HG03354 (cell line): ENCODE results near the gene EEFSEC.

Source experiments
- ATAC-seq: cut with Tn5 transposase; IDR thresholded peaks from one replicate; pipeline ENCODE4 v1.9.1; 2021; ENCODE audit warnings: mild to moderate bottlenecking; ENCODE audit not compliant: unreplicated experiment, poor library complexity, severe bottlenecking

EEFSEC gene

DNA sequence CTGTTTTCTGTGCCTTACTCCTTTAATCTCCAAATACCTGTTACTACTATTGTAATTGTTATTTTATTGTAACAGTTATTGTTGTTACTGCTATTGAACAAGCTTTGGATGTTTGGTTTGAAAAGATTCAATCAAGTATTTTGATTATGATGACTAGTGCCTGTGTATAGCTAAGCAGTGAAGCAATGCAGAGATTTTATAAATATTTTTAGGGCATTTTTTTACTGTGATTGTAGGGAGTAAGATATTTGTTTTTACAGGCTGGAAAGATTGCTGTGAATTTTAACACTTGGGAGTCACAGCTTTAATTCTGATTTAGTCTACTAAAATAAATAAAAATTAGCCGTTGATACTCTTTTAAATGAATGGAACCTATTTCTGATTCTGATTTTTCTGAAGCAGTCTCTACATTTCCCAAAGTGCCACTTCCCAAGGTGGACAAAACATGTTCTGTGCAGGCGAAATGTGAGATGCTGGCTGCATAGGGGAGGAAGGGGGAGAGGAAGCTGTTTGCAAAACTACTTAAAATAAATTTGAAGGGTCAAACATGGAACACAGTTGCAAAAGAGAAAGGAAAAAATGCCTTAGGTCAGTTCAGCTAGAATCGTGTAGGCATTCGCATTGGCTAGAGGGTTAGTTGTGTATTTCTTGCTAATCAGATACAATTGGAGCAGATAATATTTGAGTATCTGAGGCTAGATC, 25.7 kb downstream of the EEFSEC start:
- ATAC-seq, result no peak

DNA sequence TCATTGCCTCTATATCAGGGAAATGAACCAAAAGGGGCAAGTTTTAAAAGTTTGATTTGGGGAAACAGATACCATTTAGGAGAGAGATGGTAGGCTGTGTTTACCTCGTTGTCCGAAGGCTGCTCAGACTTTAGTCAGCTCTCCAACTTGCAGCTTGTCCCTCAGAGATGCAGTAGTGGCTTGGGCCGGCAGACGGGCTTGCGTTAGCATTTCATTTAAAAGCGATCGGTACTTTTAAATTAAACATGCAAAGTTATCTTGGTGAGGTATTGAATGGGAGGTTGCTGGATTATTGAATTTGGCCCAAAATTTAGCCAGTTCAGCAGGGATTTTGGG, 26.2 kb downstream of the EEFSEC start:
- ATAC-seq, result no peak

DNA sequence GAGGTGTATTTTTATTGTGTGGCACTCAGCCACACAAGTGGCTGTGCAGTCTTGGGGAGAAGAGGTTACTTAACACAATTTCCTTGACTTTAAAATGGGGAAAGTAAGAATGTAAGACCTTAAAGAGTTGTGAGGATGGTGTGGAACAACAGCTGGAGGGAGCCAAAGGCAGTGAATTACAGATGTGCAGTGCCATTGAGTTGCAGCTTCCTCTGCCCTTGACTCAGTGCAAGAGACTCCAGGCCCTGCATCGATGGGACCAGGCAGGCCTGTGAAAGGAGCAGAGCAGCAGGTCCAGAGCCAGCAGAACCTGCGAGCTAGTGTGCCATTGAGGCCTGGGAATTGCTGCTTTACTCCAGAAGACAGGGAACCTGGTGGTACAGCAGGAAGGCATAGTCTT, 27.2 kb downstream of the EEFSEC start:
- no peak for ATAC-seq

DNA sequence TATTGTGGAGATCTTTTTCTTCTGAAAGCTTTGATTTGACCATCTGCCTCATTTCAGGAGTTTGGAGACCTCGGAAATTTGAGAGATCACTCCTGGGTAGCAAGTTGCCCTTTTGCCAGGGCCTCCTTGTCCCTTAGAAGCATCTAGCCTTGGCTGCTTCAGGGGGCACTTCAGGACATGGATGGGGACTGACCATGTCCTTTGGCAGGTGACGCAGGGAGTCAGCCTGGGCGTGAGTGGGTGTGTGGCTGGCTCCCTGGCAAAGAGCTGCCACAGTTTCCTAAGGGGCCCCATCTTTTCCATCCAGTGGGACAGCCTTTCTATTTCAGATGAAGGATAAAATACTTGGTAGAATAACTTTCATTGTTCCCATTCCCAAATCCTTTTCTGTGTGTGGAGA, 27.6 kb downstream of the EEFSEC start:
- ATAC-seq, result no peak

DNA sequence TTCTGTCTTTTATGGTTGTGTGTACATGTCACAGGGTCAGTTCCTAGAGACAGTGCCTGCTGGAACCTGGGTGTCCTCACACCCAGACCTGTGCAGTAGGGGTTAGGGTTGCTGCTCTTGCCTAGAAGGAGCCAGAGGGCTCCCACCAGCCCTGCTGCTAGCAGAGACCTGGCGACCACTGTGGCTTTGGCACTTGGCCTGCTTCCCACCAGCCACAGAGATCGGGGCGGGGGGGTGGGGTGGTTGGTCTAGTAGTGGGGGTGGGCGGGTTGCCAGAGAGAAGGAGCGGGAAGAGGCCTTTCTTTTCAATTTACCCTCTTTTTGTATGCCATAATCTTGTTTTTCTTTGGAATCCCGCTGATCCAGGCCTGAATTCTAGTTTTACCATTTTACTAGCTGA, 29.4 kb downstream of the EEFSEC start:
- no peak for ATAC-seq

DNA sequence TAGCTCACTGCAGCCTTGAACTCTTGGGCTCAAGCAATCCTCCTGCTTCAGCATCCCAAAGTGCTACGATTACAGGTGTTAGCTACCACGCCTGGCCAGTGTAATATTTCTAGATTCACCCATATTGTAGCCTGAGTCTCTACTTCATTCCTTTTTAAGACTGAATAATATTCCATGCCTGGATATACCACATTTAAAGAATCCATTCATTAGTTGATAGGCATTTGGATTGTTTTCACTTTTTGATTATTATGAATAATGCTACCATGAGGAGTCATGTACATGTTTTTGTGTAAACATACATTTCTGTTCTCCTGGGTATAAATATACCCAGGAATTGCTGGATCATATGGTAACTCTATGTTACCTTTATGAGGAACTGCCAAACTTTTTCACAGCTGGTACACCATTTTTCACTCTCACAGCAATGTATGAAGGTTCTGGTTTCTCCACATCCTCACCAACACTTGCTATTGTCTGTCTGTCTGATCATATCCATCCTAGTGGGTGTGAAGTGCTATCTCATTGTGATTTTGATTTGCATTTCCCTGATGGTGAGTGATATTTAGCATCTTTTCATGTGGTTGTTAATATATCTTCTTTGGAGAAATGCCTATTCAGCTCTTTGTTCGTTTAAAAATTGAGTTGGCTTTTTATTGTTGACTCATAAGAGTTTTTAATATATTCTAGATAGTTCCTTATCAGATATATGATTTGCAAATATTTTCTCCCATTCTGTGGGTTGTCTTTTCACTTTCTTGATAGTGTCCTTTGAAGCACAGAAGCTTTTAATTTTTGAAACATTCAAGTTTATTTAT, 32.6 kb downstream of the EEFSEC start:
- ATAC-seq, result no peak

DNA sequence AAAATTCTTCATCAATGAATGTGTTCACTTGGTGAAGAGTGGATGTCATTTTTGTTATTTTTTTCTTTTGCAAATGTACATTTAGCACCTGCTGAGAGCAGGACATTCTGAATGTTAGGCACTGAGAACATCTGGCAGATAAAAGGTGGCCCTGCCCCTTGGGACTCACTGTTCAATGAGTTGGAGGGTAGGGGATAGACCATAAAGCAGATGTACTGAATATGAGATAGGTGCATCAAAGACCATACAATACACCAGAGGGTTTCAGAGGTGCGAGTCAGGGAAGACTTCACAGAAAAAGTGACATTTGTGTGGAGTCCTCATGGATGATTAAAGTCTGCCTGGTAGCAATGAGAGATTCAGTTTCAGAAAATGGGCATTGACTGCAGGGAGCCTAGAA, 34.2 kb downstream of the EEFSEC start:
- ATAC-seq, result no peak

DNA sequence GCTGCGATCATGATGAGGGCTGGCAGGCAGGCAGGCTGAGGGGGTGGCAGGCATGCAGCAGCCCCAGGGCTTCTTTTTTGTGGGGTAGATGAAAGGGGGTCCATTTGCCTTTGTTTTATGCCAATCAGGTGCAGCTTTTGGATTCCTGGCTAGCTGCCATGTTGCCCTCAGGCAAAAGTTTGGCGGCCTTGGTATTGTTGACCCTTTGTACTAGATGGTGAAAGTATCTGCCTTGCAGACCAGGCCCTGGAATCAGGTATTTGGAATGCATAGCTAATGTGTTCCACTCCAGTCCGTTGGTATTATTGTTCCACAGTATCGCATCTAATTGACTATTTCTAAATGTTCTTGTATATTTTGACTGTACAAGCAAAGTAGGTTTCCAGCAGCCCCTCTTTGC, 35.0 kb downstream of the EEFSEC start:
- ATAC-seq, result no peak

DNA sequence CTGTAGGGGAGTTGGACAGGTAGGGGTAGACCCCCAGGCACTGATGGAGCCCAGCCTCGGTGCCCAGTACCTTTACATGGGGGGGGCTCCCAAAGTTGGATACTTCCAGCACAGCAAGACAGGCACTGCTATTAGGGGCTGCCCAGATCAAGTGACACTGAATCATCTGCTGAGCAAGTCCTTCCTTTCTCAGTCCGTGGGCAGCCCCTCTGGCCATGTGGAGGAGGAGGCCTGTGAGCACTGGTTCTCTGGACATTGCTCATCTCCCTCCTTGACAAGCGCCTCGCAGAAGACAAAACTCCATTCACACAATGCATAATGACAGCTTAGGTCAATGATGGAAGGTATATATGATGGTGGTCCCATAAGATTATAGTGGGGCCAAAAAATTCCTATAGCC, 35.7 kb downstream of the EEFSEC start:
- no peak for ATAC-seq

DNA sequence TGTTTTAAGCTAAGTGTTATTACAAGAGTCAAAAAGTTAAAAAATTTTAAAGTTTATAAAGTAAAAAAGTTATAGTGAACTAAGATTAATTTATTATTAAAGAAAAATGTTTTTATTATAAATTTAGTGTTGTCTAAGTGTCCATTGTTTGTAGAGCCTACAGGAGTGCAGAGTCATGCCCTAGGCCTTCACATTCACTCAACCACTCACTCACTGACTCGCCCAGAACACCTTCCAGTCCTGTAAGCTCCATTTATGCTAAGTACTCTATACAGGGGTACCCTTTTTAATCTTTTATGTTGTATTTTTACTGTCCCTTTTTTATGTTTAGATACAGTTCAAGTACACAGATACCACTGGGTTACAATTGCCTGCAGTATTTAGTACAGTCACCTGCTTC, 37.2 kb downstream of the EEFSEC start:
- ATAC-seq, result no peak

DNA sequence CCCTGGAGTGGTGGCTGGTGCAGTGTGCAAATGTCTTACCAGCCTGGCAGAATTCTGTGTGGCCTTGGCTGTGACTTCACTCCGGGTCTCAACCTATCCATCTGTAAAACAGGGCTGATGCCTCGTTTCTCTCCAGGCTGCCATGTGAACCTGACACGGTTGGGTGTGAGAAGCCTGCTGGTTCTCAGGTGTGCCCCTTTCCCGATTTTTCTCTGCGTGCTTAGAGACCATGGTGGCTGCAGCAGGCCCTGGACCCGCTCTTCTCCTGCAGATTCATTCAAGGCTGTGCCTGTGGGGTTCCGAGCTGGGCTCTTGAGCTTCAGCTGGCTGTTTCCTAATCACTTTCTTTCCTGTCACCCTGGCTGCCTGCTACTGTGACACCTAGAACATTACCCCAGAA, 38.9 kb downstream of the EEFSEC start:
- ATAC-seq, result no peak

DNA sequence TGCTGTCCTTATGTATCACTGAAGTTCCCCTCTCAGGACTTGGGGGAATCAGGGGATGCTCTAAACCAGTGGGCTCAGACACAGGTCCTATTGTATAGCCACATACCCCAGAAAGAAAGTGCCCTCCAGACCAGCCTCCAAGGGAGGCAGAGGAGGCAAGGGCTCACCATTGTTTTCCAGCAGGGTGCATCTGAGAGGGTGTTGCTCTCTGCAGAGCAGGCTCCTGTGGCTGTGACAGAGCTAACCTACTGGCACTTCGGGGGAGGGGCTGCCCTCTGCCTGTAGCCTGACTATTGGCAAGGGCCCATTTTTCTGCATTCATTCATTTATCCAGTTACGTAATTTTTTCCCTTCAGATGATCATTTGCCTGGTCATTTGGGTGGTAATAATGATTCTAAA, 39.9 kb downstream of the EEFSEC start:
- no peak for ATAC-seq

DNA sequence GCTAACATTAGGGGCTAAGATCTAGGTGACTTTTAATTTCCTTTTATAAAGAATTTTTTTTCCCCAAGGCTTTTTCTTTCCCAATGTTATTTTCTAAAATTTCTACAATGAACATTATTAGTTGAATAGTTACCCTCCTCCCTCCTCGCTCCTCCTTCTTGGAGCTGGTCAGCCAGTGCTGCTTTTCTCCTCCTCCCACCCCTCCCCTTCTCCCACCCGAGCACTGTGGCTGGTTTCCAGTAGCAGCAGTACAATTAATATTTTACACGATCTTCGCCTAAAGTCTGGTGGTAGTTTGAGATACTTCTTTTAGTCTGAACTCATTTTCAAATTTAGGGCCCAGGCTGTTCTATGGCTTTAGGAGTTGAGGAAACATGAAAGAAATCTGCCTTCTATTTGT, 41.6 kb downstream of the EEFSEC start:
- ATAC-seq, result no peak

DNA sequence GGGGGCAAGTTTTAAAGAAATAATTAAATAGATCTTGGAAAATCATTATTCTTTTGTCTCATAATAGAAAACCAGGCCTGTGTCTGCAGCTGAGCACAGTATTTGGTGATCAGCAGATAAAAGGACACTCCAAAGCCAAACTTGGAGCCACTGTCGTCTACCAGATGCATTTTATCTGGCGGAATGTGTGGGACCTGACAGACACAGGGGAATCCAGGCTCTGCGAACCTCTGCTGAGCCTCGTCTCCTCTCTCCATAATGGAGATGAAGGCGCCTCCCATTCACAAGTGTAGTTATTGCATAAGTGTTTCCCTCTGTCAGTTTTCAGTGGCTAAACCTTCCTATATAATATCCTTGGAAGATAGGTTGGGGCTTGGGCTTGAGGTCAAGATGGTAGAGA, 42.1 kb downstream of the EEFSEC start:
- no peak for ATAC-seq

DNA sequence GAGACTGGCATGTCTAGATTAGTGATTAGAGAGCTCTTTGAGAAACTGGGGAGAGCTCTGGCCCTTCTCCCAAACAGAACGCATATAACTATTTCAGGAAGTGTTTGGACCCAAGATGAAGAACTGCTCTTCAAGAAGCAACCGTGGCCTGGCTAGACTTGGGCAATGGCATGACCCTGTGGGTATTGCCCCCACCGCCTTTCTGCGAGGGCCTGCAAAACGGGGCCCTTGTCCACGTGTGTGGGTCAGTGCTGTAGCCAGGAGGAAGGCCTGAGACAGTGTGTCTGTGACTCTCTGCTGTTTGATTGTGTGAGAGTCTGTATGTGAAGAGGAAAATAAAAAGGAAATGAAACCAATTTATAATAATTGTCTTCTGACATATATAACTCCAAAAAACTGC, 42.5 kb downstream of the EEFSEC start:
- ATAC-seq, result no peak

DNA sequence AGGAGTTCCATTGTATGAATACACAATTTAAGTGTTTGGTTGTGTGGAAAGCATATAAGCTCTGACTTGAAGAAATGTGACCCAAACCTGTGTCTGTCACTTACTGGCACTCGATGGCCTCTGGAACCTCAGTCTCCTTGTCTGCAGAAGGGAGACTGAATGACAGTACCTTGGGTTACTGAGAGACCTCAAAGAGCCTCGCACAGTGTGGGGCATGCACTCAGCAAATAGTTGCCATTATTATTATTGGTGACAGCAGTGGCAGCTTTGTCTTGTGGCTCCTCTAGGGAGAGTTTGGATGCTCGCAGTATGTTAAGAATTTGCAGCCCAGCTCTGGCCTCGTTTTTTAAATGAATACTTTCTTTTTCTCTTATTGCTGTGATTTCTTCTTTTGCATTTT, 43.4 kb downstream of the EEFSEC start:
- no peak for ATAC-seq

DNA sequence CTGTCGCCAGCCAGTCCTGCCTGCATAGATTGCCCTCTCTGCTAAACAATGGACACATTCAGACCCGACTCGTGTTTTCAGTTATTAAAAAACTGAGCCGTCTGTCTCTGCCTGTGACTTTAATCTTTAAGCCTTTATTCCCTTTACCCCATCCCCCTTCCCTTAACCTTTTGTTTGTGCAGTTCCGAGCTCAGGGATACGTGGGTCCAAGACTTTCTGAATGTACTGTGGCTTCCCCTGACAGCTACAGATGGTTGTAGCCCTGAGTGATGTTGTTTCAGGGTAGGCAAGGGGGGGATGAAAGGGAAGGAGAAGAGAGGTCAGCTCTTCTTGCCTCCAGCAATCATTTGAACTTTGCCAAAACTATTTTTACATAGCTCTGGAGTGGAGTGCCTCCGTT, 44.6 kb downstream of the EEFSEC start:
- ATAC-seq, result no peak

DNA sequence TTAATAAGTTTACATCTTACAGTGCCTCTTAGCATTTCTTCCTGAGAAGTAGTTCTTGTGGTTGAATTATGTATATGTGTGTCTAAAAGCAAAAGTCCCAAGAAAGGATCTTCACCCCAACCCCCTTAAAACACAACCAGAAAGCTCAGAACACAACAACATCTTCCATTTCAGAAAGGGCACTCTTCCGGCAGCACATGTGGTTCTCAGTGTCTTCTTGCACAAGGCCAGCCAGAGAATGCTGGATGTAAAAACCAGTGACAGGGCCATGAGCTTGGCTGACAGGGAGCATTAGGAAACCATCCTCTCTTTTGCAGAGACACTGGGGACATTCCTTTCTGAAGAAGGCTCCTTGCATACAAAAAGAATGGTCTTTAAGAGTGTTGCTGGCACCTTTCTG, 45.0 kb downstream of the EEFSEC start:
- no peak for ATAC-seq

DNA sequence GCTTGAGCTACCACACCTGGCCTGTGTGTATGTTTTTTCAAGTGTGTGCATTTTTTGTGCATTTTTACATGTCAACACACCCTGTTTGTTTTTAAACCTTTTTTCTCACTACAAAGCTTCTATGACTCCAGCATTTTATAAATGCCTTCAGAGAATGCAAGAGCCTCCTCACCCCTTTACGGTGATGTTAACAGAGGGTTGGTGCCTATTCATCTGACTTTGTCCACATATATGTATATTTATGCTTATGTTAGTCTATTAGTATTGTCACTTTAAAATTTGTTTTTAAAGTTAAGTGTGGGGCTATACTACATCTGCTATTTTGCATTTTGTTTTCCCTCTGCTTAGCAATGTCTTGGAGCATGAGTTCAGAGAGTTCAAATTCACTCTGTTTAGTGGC, 45.8 kb downstream of the EEFSEC start:
- ATAC-seq, result no peak

DNA sequence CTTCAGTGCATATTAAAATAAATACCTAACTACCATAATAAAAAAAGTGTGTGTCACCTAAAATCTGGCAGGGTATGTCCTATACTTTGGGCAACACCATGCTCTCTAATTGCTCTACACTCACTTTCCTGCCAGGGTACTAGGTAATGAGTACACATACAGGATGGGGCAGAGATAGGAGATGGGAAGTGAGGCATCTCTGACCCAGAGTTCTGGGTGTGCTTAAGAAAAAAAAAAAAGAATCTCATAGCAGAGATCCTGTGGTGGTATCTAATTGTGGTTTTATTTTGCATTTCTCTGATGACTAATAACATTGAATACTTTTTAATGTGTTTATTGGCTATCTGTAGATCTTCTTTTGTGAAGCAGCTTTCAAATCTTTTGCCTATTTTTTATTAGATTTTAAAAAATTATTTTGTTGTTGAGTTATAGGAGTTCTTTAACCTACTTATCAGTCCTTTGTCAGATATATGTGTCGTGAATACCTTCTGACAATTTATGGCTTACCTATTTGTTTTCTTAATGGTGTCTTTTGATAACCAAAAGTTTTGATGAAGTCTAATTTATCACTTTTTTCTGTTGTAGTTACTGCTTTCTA, 48.0 kb downstream of the EEFSEC start:
- ATAC-seq, result no peak

DNA sequence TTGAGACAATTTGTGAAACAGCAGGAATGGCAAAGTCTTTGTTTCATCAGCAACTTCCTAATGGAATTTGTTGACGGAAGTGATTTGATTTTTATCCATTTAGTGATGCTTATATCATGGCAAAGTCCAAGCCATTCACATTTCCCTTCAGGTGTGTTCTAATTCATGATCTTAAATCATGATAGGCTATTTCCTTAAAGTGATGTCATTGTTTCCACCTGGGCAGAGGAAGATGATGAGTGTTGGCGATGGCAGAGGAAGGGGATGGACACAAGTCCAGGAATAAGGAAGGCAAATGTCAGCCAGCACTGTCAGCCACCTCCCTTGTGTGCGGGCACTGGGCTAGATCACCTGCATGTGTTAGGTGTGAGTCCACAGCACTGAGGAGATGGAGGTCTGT, 49.9 kb downstream of the EEFSEC start:
- no peak for ATAC-seq
